MCF 10A (cell line): Measurements from ENCODE around the gene CLRN2. TPM values are rescaled to one million over a fixed set of nuclear protein-coding genes. Genes with fewer than 3 reads are reported as not detected.

Experiments
- BruUV-seq: library from RNA; stranded (reverse); fragments of 400-500 nt; replicated peaks from 2 replicates; lab custom pipeline; 2021; lab: Mats Ljungman, UMichigan
- CTCF ChIA-PET: fragments of 300-600 bp; sonication (Branson Sonifier 250); formaldehyde crosslinking; extraction: SDS; loops from one replicate; lab custom pipeline; 2021; ENCODE audit warnings: antibody characterized with exemption, inconsistent platforms; lab: Yijun Ruan, JAX
- POLR2A ChIA-PET: fragments of 300-600, 350-650 bp; sonication (Branson Sonifier 250); formaldehyde crosslinking; extraction: SDS; loops from one replicate; lab custom pipeline; 2020; ENCODE audit warnings: antibody characterized with exemption, inconsistent platforms; lab: Yijun Ruan, JAX
- DNase-seq: peaks from one replicate; pipeline ENCODE4 v3.0.0-alpha.2; 2018; ENCODE audit not compliant: unreplicated experiment
- H3K27ac Mint-ChIP-seq: one replicate; pipeline ENCODE4 v1.8.0; 2022; ENCODE audit warnings: mild to moderate bottlenecking, low read depth, mixed read lengths; ENCODE audit not compliant: unreplicated experiment
- H3K27me3 Mint-ChIP-seq: one replicate; pipeline ENCODE4 v1.8.0; 2022; ENCODE audit warnings: mixed read lengths; ENCODE audit not compliant: insufficient read depth, unreplicated experiment
- H3K36me3 Mint-ChIP-seq: one replicate; pipeline ENCODE4 v1.8.0; 2022; ENCODE audit warnings: mild to moderate bottlenecking, moderate library complexity, mixed read lengths; ENCODE audit not compliant: insufficient read depth, unreplicated experiment
- H3K4me1 Mint-ChIP-seq: one replicate; pipeline ENCODE4 v1.8.0; 2022; ENCODE audit warnings: mixed read lengths; ENCODE audit not compliant: insufficient read depth, unreplicated experiment
- H3K4me3 Mint-ChIP-seq: one replicate; pipeline ENCODE4 v1.8.0; 2022; ENCODE audit warnings: mild to moderate bottlenecking, moderate library complexity, mixed read lengths; ENCODE audit not compliant: unreplicated experiment
- H3K9me3 Mint-ChIP-seq: one replicate; pipeline ENCODE4 v1.8.0; 2022; ENCODE audit warnings: mixed read lengths; ENCODE audit not compliant: unreplicated experiment
- intact Hi-C: fragments of 100-400 bp; cut with micrococcal nuclease; formaldehyde crosslinking; loops from 2 replicates; pipeline ENCODE4 v1.14.1; 2022
- total RNA-seq: library from RNA; stranded (reverse); gene quantifications from 2 replicates; pipeline ENCODE4 v1.2.3, GENCODE V29; 2022
- TF ChIP-seq, protein P1 (sequence below): fragments of 200-600 bp; IDR thresholded peaks from one replicate; pipeline ENCODE4 v1.8.0; 2022; ENCODE audit warnings: antibody characterized with exemption, mild to moderate bottlenecking; ENCODE audit not compliant: unreplicated experiment

CLRN2 gene
- total RNA-seq, 1 experiment from 2014 or later = not detected

GRCh38 chr4:17511051-17511450, 3.9 kb upstream of the CLRN2 start:
- H3K27me3 Mint-ChIP-seq = no peaks in the 10 kb centered on the region
- POLR2A ChIA-PET = interaction anchor here (0.6 to 1.3 kb wide), 8 partner anchors 17 to 106 kb away, joined by 3 to 5 read pairs (median 3); partner anchors contain the start of gene MED28
- H3K4me1 Mint-ChIP-seq = peaks cover 37% of the 10 kb centered on the region
- DNase-seq = peak; percentile 26
- H3K4me3 Mint-ChIP-seq = peak overlapping the region; percentile 88
- TSS peak; percentile 32 for BruUV-seq
- peaks cover 38% of the 10 kb centered on the region for H3K36me3 Mint-ChIP-seq
- intact Hi-C loops = no loop called here
- TF ChIP-seq, protein P1, sequence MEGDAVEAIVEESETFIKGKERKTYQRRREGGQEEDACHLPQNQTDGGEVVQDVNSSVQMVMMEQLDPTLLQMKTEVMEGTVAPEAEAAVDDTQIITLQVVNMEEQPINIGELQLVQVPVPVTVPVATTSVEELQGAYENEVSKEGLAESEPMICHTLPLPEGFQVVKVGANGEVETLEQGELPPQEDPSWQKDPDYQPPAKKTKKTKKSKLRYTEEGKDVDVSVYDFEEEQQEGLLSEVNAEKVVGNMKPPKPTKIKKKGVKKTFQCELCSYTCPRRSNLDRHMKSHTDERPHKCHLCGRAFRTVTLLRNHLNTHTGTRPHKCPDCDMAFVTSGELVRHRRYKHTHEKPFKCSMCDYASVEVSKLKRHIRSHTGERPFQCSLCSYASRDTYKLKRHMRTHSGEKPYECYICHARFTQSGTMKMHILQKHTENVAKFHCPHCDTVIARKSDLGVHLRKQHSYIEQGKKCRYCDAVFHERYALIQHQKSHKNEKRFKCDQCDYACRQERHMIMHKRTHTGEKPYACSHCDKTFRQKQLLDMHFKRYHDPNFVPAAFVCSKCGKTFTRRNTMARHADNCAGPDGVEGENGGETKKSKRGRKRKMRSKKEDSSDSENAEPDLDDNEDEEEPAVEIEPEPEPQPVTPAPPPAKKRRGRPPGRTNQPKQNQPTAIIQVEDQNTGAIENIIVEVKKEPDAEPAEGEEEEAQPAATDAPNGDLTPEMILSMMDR = no peak
- CTCF ChIA-PET = interaction anchor here (0.7 to 1.7 kb wide), 4 partner anchors 9 to 124 kb away, joined by 3 to 4 read pairs (median 3); no protein-coding TSS in a partner anchor
- no peaks in the 10 kb centered on the region for H3K9me3 Mint-ChIP-seq
- H3K27ac Mint-ChIP-seq = peak overlapping the region; percentile 75

DNA sequence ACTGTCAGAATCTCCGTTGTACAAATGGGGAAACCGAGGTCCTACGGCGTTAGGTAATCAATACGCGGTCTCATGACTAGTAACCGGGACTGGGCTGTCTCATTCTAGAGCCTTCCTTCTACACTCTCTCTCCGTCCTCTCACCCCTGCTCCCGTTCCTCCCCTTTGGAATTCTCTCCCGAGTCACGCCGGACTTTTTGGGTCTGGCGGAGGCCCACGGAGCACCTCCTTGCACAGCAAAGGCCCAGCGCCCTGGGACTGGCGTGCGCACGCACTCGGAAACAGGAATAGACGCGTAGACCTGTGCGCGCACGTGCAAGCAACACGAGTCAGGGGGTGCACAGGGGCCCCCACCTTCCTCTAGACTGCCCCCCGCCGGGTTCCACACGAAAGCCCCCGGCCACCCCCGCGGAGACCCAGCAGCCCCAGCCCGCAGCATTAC, 3.4 kb upstream of the CLRN2 start:
- POLR2A ChIA-PET = interaction anchor here (0.6 to 2.2 kb wide), 7 partner anchors 24 to 298 kb away, joined by 3 to 15 read pairs (median 3); partner anchors contain the start of genes DCAF16 and NCAPG
- CTCF ChIA-PET = interaction anchor here (0.6 to 1.7 kb wide), 5 partner anchors 10 to 291 kb away, joined by 3 to 5 read pairs (median 3); no protein-coding TSS in a partner anchor
- no peaks in the 10 kb centered on the region for H3K9me3 Mint-ChIP-seq
- TF ChIP-seq, protein P1 = no peak
- H3K27me3 Mint-ChIP-seq = no peaks in the 10 kb centered on the region
- DNase-seq = peak; percentile 57
- intact Hi-C loops = no loop called here
- peaks cover 37% of the 10 kb centered on the region for H3K4me1 Mint-ChIP-seq
- no TSS peak for BruUV-seq
- peaks cover 34% of the 10 kb centered on the region for H3K36me3 Mint-ChIP-seq
- peak overlapping the region; percentile 88 for H3K4me3 Mint-ChIP-seq
- peak overlapping the region; percentile 75 for H3K27ac Mint-ChIP-seq

GRCh38 chr4:17511950-17512795, 2.8 kb upstream of the CLRN2 start, which contains the start of gene QDPR:
Gene QDPR, minus strand, starts transcription at chr4:17512090. Its CDS starts 36 bp downstream, at chr4:17512054.
- Mint-ChIP-seq H3K27ac (peak within 1 kb of the TSS; percentile 75), H3K4me3 (peak within 1 kb of the TSS; percentile 88), H3K36me3 (peaks cover 27% of the 10 kb centered on the region), H3K9me3 (no peaks in the 10 kb centered on the region), H3K4me1 (peaks cover 37% of the 10 kb centered on the region), H3K27me3 (no peaks in the 10 kb centered on the region)
- ChIA-PET POLR2A (interaction anchor here (0.6 to 2.2 kb wide), 13 partner anchors 9 to 510 kb away, joined by 3 to 15 read pairs (median 4); partner anchors contain the start of genes DCAF16, MED28 and NCAPG), CTCF (interaction anchor here (0.5 to 2.4 kb wide), 15 partner anchors 10 to 1997 kb away, joined by 3 to 7 read pairs (median 3); no protein-coding TSS in a partner anchor)
- peak; percentile 71 for DNase-seq
- TF ChIP-seq, protein P1 = peak; percentile 44
- intact Hi-C loops = no loop called here
- BruUV-seq = no TSS peak
